Measurements from ENCODE around the gene CTPS1. TPM values are rescaled to one million over a fixed set of nuclear protein-coding genes. Genes with fewer than 3 reads are reported as not detected.

The CTPS1 gene
- total and polyA plus RNA-seq, 2 of the 13 experiments (the other 11 are each of a cell fraction or from before 2014, with no cell fraction given) = 9.6 to 42.8 TPM

DNA sequence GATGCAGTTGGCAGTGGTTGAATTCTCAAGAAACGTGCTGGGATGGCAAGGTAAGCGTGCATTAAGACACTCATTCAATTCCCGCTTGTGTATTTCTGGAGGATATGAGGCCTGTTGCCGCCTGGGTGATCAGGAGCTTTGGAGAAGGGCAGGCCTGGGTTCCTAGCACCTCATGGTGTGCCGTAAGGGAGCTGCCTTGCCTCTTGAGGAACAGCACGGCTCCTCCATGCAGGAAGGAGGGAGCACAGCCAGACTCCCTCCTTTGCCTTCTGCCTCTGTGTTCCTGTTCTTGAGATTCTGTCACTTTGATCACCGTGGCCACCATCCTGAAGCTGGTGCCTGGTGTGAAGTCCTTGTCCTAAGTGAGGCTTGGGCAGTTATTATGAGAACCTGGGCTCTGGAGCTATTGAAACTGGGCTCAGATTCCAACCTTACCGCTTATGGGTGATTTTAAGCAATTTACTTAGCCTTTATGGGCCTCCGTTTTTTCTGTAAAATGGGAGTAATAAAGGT, 23.7 kb downstream of the CTPS1 start:
- Histone ChIP-seq H4K20me1 (ENCODE audit: insufficient read depth, low read length) (no peaks in the 10 kb centered on the region), H3K27me3 (ENCODE audit: control insufficient read depth in 1 of 2, insufficient read depth in 2 of 2, low read length in 2 of 2) (no peaks in the 10 kb centered on the region), H3K9me3 (ENCODE audit: low read length) (no peaks in the 10 kb centered on the region), H3K79me2 (ENCODE audit: insufficient read depth, low read length) (no peaks in the 10 kb centered on the region), H3K9ac (ENCODE audit: insufficient read depth, low read depth, low read length) (no peak overlapping the region), H3K4me2 (ENCODE audit: low read depth, low read length) (no peak overlapping the region), H3K4me3 (replicated peaks in 1 of 3; ENCODE audit: insufficient read depth in 1 of 3, low read depth in 2 of 3, low read length in 3 of 3) (no peak overlapping the region), H3K36me3 (replicated peaks in 1 of 2; ENCODE audit: control insufficient read depth in 1 of 2, insufficient read depth in 2 of 2, low read length in 2 of 2) (peaks cover 40 to 91% of the 10 kb centered on the region in 2 experiments), H3K27ac (ENCODE audit: extremely low read length, insufficient read depth, low read length) (no peak overlapping the region), H3K4me1 (ENCODE audit: insufficient read depth, low read length) (peaks cover 7% of the 10 kb centered on the region; the same call in 1 of the 2 replicates), H2AFZ (ENCODE audit: low read length) (no peak overlapping the region)
- intact Hi-C loops (cut with micrococcal nuclease; ENCODE audit: unreplicated experiment) (loop anchor here (1.0 kb wide), 2 partner anchors 51 to 155 kb away; no protein-coding TSS in a partner anchor), in situ Hi-C loops (cut with HindIII; ENCODE audit: extremely low pct_ligation_motif_present, low pct_unique_long_range_greater_than_20kb) (no loop called here)
- FAIRE-seq (no peak), ATAC-seq (no peak), DNase-seq (ENCODE audit: low spot score) (no peak)
- TF ChIP-seq, protein P1, sequence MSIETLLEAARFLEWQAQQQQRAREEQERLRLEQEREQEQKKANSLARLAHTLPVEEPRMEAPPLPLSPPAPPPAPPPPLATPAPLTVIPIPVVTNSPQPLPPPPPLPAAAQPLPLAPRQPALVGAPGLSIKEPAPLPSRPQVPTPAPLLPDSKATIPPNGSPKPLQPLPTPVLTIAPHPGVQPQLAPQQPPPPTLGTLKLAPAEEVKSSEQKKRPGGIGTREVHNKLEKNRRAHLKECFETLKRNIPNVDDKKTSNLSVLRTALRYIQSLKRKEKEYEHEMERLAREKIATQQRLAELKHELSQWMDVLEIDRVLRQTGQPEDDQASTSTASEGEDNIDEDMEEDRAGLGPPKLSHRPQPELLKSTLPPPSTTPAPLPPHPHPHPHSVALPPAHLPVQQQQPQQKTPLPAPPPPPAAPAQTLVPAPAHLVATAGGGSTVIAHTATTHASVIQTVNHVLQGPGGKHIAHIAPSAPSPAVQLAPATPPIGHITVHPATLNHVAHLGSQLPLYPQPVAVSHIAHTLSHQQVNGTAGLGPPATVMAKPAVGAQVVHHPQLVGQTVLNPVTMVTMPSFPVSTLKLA (IDR thresholded peaks at IDR 0.05) = no peak
- TF ChIP-seq ZNF143 (CRISPR knock-in tag; IDR thresholded peaks at IDR 0.05) (no peak), MATR3 (CRISPR knock-in tag; IDR thresholded peaks at IDR 0.05) (no peak), EEA1 (CRISPR knock-in tag; IDR thresholded peaks at IDR 0.05; ENCODE audit: borderline replicate concordance) (no peak), POLR2AphosphoS5 (IDR thresholded peaks at IDR 0.05; ENCODE audit: low read depth, low read length) (no peak)
- ChIA-PET POLR2A (interaction anchor here (0.9 to 1.2 kb wide), 2 partner anchors 23 to 141 kb away, joined by 3 to 4 read pairs; partner anchors contain the start of genes CITED4 and CTPS1), CTCF (ENCODE audit: low intra/inter-chr PET ratio, low total read pairs) (interaction anchor here (1.2 kb wide), 1 partner anchor 155 kb away, joined by 3 read pairs; no protein-coding TSS in a partner anchor)
- 98% methylated on average over 7 of the region's 9 CpGs for WGBS (ENCODE audit: low lambda C conversion rate)
- no TSS peak for BruUV-seq (replicated peaks)

DNA sequence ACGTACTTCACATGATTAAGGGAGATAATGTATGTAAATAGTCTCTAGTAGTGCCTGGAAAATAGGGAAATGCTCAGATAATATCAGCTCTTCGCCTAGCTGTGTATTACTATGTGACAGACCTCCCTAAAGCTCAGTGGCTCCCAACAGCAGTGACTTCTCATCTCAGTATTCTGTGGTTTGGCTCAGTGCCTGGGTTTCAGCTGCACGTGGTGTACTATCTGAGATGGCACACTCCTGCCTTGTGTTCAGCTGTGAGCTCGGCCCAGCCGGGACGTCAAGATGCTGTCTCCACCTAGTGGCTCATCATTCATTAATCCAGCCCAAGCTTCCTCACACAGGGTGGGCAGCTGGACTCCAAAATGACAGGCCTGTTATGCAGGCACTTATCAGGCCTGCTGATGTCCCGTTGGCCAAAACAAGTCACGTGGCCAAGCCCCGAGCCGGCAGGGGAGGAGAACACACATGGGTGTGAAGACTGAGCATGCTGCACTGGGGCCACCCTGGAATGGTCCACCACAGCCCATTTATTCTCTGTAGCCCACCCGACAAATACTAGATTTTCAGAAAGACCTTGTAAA, 24.2 kb downstream of the CTPS1 start:
- CTCF ChIA-PET (ENCODE audit: low intra/inter-chr PET ratio, low total read pairs) = interaction anchor here (1.2 kb wide), 1 partner anchor 155 kb away, joined by 3 read pairs; no protein-coding TSS in a partner anchor
- H3K36me3 ChIP-seq (replicated peaks in 1 of 2; ENCODE audit: control insufficient read depth in 1 of 2, insufficient read depth in 2 of 2, low read length in 2 of 2) = peaks cover 37 to 92% of the 10 kb centered on the region in 2 experiments
- TF ChIP-seq ZNF703 (CRISPR knock-in tag; IDR thresholded peaks at IDR 0.05; ENCODE audit: borderline replicate concordance) = no peak
- peak; percentile 68; the same call in 1 of the 2 replicates for TF ChIP-seq MYC (CRISPR knock-in tag; IDR thresholded peaks at IDR 0.05; ENCODE audit: borderline replicate concordance)
- no peak for TF ChIP-seq ZNF879 (CRISPR knock-in tag; IDR thresholded peaks at IDR 0.05)
- TF ChIP-seq ZNF652 (CRISPR knock-in tag; IDR thresholded peaks at IDR 0.05; ENCODE audit: borderline replicate concordance, low read depth) = no peak
- TF ChIP-seq EZH2 (conservative IDR thresholded peaks at IDR 0.05; ENCODE audit: low read depth, low read length) = no peak
- TF ChIP-seq, protein P2, sequence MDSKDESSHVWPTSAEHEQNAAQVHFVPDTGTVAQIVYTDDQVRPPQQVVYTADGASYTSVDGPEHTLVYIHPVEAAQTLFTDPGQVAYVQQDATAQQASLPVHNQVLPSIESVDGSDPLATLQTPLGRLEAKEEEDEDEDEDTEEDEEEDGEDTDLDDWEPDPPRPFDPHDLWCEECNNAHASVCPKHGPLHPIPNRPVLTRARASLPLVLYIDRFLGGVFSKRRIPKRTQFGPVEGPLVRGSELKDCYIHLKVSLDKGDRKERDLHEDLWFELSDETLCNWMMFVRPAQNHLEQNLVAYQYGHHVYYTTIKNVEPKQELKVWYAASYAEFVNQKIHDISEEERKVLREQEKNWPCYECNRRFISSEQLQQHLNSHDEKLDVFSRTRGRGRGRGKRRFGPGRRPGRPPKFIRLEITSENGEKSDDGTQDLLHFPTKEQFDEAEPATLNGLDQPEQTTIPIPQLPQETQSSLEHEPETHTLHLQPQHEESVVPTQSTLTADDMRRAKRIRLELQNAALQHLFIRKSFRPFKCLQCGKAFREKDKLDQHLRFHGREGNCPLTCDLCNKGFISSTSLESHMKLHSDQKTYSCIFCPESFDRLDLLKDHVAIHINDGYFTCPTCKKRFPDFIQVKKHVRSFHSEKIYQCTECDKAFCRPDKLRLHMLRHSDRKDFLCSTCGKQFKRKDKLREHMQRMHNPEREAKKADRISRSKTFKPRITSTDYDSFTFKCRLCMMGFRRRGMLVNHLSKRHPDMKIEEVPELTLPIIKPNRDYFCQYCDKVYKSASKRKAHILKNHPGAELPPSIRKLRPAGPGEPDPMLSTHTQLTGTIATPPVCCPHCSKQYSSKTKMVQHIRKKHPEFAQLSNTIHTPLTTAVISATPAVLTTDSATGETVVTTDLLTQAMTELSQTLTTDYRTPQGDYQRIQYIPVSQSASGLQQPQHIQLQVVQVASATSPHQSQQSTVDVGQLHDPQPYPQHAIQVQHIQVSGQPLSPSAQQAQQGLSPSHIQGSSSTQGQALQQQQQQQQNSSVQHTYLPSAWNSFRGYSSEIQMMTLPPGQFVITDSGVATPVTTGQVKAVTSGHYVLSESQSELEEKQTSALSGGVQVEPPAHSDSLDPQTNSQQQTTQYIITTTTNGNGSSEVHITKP (CRISPR knock-in tag; IDR thresholded peaks at IDR 0.05; ENCODE audit: low read depth) = 0 out of 2 replicates have a peak, but pooled peaks have one; percentile 31
- TF ChIP-seq SIN3B (IDR thresholded peaks at IDR 0.05; ENCODE audit: low read length) = no peak
- no peak for TF ChIP-seq ZNF143 (CRISPR knock-in tag; IDR thresholded peaks at IDR 0.05)
- no peak for TF ChIP-seq SIX4 (CRISPR knock-in tag; IDR thresholded peaks at IDR 0.05)

More for the DNA sequence above, 24.2 kb downstream of the CTPS1 start:
- Histone ChIP-seq H3K9ac (ENCODE audit: insufficient read depth, low read depth, low read length) (no peak overlapping the region), H3K4me3 (replicated peaks in 1 of 3; ENCODE audit: insufficient read depth in 1 of 3, low read depth in 2 of 3, low read length in 3 of 3) (no peak overlapping the region), H3K4me2 (ENCODE audit: low read depth, low read length) (no peak overlapping the region), H3K4me1 (ENCODE audit: insufficient read depth, low read length) (peaks cover 7% of the 10 kb centered on the region; the same call in 1 of the 2 replicates), H3K27ac (ENCODE audit: extremely low read length, insufficient read depth, low read length) (no peak overlapping the region), H4K20me1 (ENCODE audit: insufficient read depth, low read length) (no peaks in the 10 kb centered on the region), H3K79me2 (ENCODE audit: insufficient read depth, low read length) (no peaks in the 10 kb centered on the region), H3K9me3 (ENCODE audit: low read length) (no peaks in the 10 kb centered on the region), H2AFZ (ENCODE audit: low read length) (no peak overlapping the region), H3K27me3 (ENCODE audit: control insufficient read depth in 1 of 2, insufficient read depth in 2 of 2, low read length in 2 of 2) (no peaks in the 10 kb centered on the region)
- WGBS (ENCODE audit: low lambda C conversion rate) = 85% methylated on average over 8 of the region's 11 CpGs
- FAIRE-seq = peak; percentile 86
- no TSS peak for BruUV-seq (replicated peaks)
- POLR2A ChIA-PET = interaction anchor here (0.9 to 1.2 kb wide), 2 partner anchors 24 to 142 kb away, joined by 3 to 4 read pairs; partner anchors contain the start of genes CITED4 and CTPS1
- intact Hi-C loops (cut with micrococcal nuclease; ENCODE audit: unreplicated experiment) = loop anchor here (1.0 kb wide), 2 partner anchors 51 to 155 kb away; no protein-coding TSS in a partner anchor
- in situ Hi-C loops (cut with HindIII; ENCODE audit: extremely low pct_ligation_motif_present, low pct_unique_long_range_greater_than_20kb) = no loop called here
- peak; percentile 97 for ATAC-seq
- peak; percentile 87 for DNase-seq (ENCODE audit: low spot score)
